Amniotic epithelial cell (primary cell): ENCODE measurements around the gene CRYBB2.
"Not testable (repeated sequence)": the region's sequence is repeated elsewhere in the genome, so short reads cannot be mapped to it uniquely, and the experiment has no call there.

ENCODE experiments used
- DNase-seq: peaks from one replicate; pipeline ENCODE4 v3.0.0-alpha.2; 2010; ENCODE audit warnings: low read depth

The CRYBB2 gene

DNA sequence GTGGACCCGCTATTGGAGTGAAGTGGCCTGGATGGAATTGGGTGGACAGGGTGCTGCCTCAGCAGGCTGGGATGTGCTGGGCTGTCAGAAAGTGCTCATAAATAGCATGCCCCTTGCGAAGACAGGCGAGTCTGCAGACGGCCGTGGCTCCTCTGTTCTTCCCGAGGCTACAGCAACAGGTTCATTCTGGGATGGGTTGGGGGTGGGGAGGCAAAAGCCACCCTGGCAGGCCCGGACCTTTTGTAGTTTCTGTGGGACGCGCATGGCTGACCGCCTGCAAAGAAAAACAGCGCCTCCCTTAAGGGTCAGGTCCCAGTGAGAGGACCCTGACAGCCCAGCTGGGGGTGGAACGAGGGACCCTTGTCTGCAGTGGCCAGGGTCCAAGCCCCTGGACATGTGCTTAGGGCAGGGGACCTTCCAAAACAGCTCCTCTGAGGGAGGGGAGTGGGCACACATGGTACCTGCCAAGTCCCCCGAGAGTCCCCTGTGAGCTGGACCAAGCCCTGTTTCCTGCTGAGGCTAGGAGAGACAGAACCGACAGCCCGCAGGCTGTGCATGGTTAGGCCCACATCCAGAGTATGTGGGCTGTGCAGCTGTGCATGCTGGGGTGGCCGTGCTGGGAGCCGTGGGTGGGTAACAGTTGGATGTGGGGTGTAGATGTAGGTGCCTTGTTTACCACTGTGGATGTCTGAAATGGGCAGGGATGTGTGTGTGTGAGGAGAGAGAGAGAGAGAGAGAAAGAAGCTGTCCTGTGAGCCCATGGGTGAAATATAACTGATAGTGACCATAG, 19.5 kb upstream of the CRYBB2 start, which contains the start of gene CRYBB3:
TSS of gene CRYBB3 (plus strand) at position 128 of the 790 bp plus-strand sequence. CDS start 1,539 bp downstream, outside the sequence.
- no peak for DNase-seq

DNA sequence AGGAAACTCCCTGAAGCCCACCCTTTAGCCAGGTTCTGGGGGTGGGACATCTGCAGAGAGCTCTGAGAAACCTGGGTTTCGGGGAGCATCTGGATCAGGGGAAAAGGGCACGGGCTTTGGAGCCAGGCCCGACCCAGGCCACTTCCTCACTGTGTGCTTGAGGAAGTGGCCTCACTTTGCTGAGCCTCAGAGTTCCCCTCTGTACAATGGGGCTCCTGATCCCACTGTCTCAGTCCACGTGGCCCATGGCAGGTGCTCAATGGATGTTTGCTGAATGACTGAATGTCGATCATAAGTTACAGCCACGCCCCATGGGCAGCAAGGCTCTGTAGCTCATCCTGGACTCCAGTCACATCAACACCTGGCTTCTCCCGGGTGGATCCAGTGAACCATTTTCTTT, 18.5 kb upstream of the CRYBB2 start:
- DNase-seq, result no peak

GRCh38 chr22:25201557-25202273, 17.7 kb upstream of the CRYBB2 start:
- no peak for DNase-seq

GRCh38 chr22:25202290-25202921, 17.0 kb upstream of the CRYBB2 start:
- peak; percentile 37 for DNase-seq

- DNase-seq, result no peak
Measured at GRCh38 chr22:25203082-25203481, 16.4 kb upstream of the CRYBB2 start.

- not testable (repeated sequence) for DNase-seq
Measured at GRCh38 chr22:25204547-25204946, 14.9 kb upstream of the CRYBB2 start.

DNA sequence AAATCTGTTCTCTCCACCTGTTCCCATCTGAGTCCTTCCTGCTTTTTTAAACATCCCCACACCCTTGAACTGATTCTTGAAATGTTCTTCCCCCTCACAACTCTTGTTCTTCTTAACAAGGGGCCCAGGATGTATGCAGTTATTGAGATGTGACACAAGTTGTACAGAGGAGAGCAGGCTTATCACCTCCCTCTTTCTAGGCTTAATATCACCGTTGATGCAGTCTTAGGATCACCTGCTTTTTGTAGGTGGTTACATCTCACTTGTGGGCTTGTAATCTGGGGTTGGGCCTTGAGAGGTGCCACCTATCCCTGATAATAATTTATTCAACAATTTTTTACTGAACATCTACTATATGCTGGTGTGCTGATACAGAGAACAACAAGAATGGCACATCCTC, 13.6 kb upstream of the CRYBB2 start:
- no peak for DNase-seq

- DNase-seq, result no peak
Measured at GRCh38 chr22:25206998-25207397, 12.4 kb upstream of the CRYBB2 start.

GRCh38 chr22:25207553-25208157, 11.8 kb upstream of the CRYBB2 start:
- no peak for DNase-seq

GRCh38 chr22:25208328-25208727, 11.1 kb upstream of the CRYBB2 start:
- no peak for DNase-seq

- DNase-seq, result no peak
Measured at GRCh38 chr22:25208743-25209505, 10.5 kb upstream of the CRYBB2 start.

- DNase-seq, result no peak
Measured at GRCh38 chr22:25210793-25211192, 8.6 kb upstream of the CRYBB2 start.

- no peak for DNase-seq
Measured at GRCh38 chr22:25212337-25212736, 7.1 kb upstream of the CRYBB2 start.

DNA sequence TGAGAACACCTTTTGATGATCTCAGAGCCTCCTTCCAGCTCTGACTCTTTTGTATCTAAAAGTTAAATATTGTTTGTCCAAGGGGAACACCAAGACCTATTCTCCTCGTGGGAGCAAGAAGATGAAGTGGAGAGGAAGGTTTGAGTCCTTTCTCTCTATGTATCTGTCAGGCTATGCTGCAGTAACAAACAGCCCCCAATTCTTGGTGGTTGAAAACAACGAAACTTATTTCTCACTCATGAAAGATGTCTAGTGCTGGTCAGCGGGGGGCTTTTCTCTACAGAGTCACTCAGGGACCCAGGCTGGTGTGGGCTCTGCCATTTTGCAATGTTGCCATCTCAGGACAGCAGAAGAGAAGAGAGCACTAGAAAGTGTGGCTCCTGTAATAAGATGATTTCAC, 6.2 kb upstream of the CRYBB2 start:
- no peak for DNase-seq

DNA sequence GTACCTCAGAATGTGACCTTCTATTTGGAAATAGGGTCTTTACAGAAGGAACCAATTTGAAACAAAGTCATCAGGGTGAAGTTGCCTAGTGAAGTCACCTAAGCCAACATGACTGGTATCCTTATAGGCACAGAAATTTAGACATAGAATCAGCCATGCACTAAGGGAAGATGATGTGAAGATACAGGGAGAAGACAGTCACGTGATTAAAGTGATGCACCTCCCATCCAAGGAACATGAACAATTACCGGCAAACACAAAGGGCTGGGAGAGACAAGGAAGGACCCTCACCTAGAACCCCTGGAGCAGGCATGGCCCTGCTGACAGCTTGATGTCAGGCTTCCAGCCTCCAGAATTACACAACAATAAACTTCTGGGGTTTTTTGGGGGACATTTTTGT, 3.2 kb upstream of the CRYBB2 start:
- no peak for DNase-seq

- DNase-seq, result no peak
Measured at GRCh38 chr22:25219948-25220442, 556 bp downstream of the CRYBB2 start.

DNA sequence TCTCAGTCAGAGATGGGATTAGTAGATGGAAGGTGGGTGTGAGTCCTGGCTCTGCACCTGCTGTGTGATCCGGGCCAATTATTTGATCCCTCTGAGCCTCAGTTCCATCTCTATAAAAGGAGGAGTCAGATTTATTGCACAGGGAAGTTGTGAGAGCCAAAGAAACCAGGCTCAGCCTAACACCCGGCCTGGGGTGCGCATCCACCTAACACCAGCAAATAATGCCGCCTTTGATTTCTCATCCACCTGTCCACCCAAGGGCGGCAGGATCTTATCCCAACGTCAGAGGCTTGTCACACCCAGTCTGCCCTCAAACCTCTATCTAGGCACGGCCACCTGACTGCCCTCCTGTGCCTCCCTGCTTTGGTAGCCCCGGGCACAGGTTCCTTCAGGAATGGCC, 2.4 kb downstream of the CRYBB2 start:
- DNase-seq, result no peak

GRCh38 chr22:25223269-25223850, 3.9 kb downstream of the CRYBB2 start:
- DNase-seq, result no peak

- no peak for DNase-seq
Measured at GRCh38 chr22:25228822-25229221, 9.4 kb downstream of the CRYBB2 start.

DNA sequence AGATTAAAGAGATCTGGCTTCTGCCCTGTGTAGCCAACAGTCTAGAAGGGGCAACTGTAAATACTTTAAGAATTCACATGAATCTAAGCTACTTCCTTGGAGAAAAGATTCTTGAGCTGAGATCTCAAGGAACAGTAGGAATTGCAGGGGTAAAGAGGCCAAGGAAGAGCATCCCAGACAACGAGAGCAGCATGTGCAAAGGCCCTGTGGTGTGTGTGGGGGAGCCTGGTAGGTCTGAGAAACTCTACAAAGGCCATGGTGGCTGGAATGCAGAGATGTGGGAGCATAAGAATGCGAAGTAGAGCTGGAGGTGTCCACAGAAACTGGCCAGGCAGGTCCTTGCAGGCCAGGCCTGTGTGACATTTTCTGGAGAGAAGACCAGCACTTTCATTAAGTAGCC, 11.3 kb downstream of the CRYBB2 start:
- DNase-seq, result not testable (repeated sequence)

DNA sequence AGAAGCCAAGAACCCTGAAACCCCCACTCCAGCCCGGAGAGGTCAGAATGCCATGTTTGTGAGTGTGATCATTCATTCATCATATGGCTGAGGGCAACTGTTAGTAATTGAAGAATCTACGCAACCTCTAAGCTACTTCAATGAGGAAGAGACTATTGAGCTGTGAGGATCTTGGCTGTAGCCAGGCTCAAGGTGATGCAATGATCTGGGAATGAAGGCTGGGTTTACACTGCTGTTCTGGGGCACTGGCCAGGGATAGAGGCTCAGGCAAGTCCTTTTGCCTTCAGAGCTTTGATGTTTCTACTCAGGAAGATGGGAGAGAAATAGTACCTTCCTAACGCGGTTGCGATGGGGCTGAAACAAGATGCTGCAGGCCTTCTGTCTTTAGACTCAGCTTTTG, 12.9 kb downstream of the CRYBB2 start:
- DNase-seq, result peak; percentile 10
